GM12878 (cell line): Measurements from ENCODE around the gene SNRNP35. TPM values are rescaled to one million over a fixed set of nuclear protein-coding genes. Genes with fewer than 3 reads are reported as not detected.

Experiments
- ATAC-seq: fragments of 200-7000 bp; cut with Tn5 transposase; 3 replicates; pipeline ENCODE4 v1.9.1; 2020; ENCODE audit warnings: mild to moderate bottlenecking, moderate library complexity
- BruUV-seq: library from RNA; stranded (reverse); fragments of 400-500 nt; replicated peaks from 2 replicates; lab custom pipeline; 2021; lab: Mats Ljungman, UMichigan
- CTCF ChIA-PET: fragments of 300-600 bp; sonication (Branson Sonifier 250); formaldehyde crosslinking; extraction: SDS; loops from one replicate; lab custom pipeline; 2021; ENCODE audit warnings: inconsistent platforms; lab: Yijun Ruan, JAX
- POLR2A ChIA-PET: fragments of 350-600 bp; formaldehyde crosslinking; extraction: SDS; loops from one replicate; lab custom pipeline; 2021; ENCODE audit warnings: inconsistent platforms; lab: Charles Lee
- RAD21 ChIA-PET: fragments of 300-600 bp; sonication (Branson Sonifier 250); formaldehyde crosslinking; loops from one replicate; lab custom pipeline; 2023; ENCODE audit warnings: antibody characterized with exemption; ENCODE audit not compliant: unreplicated experiment; lab: Charles Lee
- SMC1A ChIA-PET: fragments of 300-600 bp; sonication (Branson Sonifier 250); formaldehyde crosslinking; loops from one replicate; lab custom pipeline; 2023; ENCODE audit not compliant: unreplicated experiment, uncharacterized antibody; lab: Charles Lee
- DNase-seq: peaks from one replicate; pipeline ENCODE4 v3.0.0-alpha.2; 2011; ENCODE audit warnings: low read depth, low spot score
- FAIRE-seq: peaks from 3 replicates; lab custom pipeline; 2011; peaks lifted over from hg19 to GRCh38; lab: Jason Lieb, UNC
- H2AFZ ChIP-seq: 2 replicates; pipeline ENCODE4 v1.6.0; 2011; ENCODE audit warnings: low read depth, low read length, control low read depth; ENCODE audit not compliant: control insufficient read depth
- H3K27ac ChIP-seq: 2 replicates; pipeline ENCODE4 v1.5.1; 2011; ENCODE audit warnings: control low read depth; ENCODE audit not compliant: control insufficient read depth, insufficient read depth
- H3K27me3 ChIP-seq, 2 experiments: replicated peaks in 1 of 2; 2 replicates each; pipeline versions ENCODE4 v1.6.0 to v1.6.1; 2011; ENCODE audit warnings: low read length in 1 of 2; ENCODE audit not compliant: control insufficient read depth in 2 of 2, insufficient read depth in 2 of 2
- H3K36me3 ChIP-seq, 2 experiments: 2 replicates each; pipeline ENCODE4 v1.5.1; 2011; ENCODE audit warnings: low read length in 1 of 2; ENCODE audit not compliant: control insufficient read depth in 2 of 2, insufficient read depth in 2 of 2
- H3K4me1 ChIP-seq: 2 replicates; pipeline ENCODE4 v1.6.1; 2011; ENCODE audit warnings: mild to moderate bottlenecking, low read length, moderate library complexity, mixed read lengths; ENCODE audit not compliant: control insufficient read depth, insufficient read depth
- H3K4me2 ChIP-seq: 2 replicates; pipeline ENCODE4 v1.6.0; 2011; ENCODE audit warnings: control low read depth; ENCODE audit not compliant: control insufficient read depth, insufficient read depth
- H3K4me3 ChIP-seq: fragments of 200-600 bp; sonication (generic); 2 replicates; pipeline ENCODE4 v1.5.1; 2016
- H3K79me2 ChIP-seq: 2 replicates; pipeline ENCODE4 v1.6.0; 2011; ENCODE audit warnings: low read length; ENCODE audit not compliant: control insufficient read depth, insufficient read depth
- H3K9ac ChIP-seq: 2 replicates; pipeline ENCODE4 v1.8.0; 2011; ENCODE audit warnings: low read length, control low read depth, mixed read lengths; ENCODE audit not compliant: control insufficient read depth, insufficient read depth
- H3K9me3 ChIP-seq: replicated peaks from 3 replicates; pipeline ENCODE4 v1.5.1; 2011; ENCODE audit warnings: mild to moderate bottlenecking, low read length; ENCODE audit not compliant: control insufficient read depth, insufficient read depth
- H4K20me1 ChIP-seq: 2 replicates; pipeline ENCODE4 v1.6.0; 2011; ENCODE audit not compliant: control insufficient read depth, insufficient read depth
- BCL11A ChIP-seq: IDR thresholded peaks from 2 replicates; pipeline ENCODE4 v1.6.1; 2011; ENCODE audit warnings: low read depth, low read length
- BRCA1 ChIP-seq: IDR thresholded peaks from 2 replicates; pipeline ENCODE4 v1.6.1; 2011; ENCODE audit warnings: low read depth, low read length, improper control_type of control experiment
- E4F1 ChIP-seq: fragments of 450-650 bp; IDR thresholded peaks from 2 replicates; pipeline ENCODE4 v1.6.1; 2018; ENCODE audit warnings: borderline replicate concordance, mild to moderate bottlenecking; ENCODE audit not compliant: partially characterized antibody
- HDAC6 ChIP-seq: fragments of 200-600 bp; sonication (generic); IDR thresholded peaks from one replicate; pipeline ENCODE4 v1.8.0; 2017; ENCODE audit warnings: antibody characterized with exemption; ENCODE audit not compliant: unreplicated experiment
- POU2F2 ChIP-seq: IDR thresholded peaks from 3 replicates; pipeline ENCODE4 v1.6.1; 2011; ENCODE audit warnings: low read depth, mild to moderate bottlenecking, low read length, borderline replicate concordance
- ZNF217 ChIP-seq: fragments of 450-650 bp; IDR thresholded peaks from 2 replicates; pipeline ENCODE4 v1.6.1; 2017; ENCODE audit warnings: antibody characterized with exemption, mild to moderate bottlenecking
- ZNF622 ChIP-seq: fragments of 450-650 bp; IDR thresholded peaks from 2 replicates; pipeline ENCODE4 v1.6.1; 2017; ENCODE audit warnings: mild to moderate bottlenecking, inconsistent platforms
- WGBS: methylation state at CpG from one replicate; pipeline ENCODE4 v1.1.6; 2016; ENCODE audit warnings: low lambda C conversion rate; ENCODE audit not compliant: insufficient replicate concordance, insufficient coverage; ENCODE audit errors: missing lambda C conversion rate; 5-methylcytosine and 5-hydroxymethylcytosine counted together
- in situ Hi-C: fragments of 300-500 bp; cut with MboI; formaldehyde crosslinking; loops from 9 replicates; pipeline ENCODE4 v1.14.3; 2018; ENCODE audit warnings: mixed read lengths
- intact Hi-C: fragments of 100-400 bp; cut with micrococcal nuclease; formaldehyde crosslinking; loops from one replicate; pipeline ENCODE4 v1.14.2; 2022; ENCODE audit not compliant: unreplicated experiment
- polyA plus RNA-seq, 11 experiments: library from polyadenylated mRNA; depleted of rRNA in 4 of 11; unstranded in 6 of 11; stranded (reverse) in 5 of 11; fragments of >200 nt; fragmentation: Nextera tagmentation in 4 of 11; fragmentation: Illumina TruSeq in 1 of 11; extraction: Ambion mirVana in 4 of 11; extraction: Trizol in 1 of 11; gene quantifications; 1 replicate in 1 of 11; 2 replicates in 10 of 11; pipeline versions ENCODE4 v1.2.1 to v1.2.3, GENCODE V29; 2011 to 2016; ENCODE audit warnings: inconsistent platforms in 2 of 11, missing spikeins in 2 of 11, low read depth in 1 of 11
- total RNA-seq, 4 experiments: library from RNA; depleted of rRNA in 3 of 4; stranded (reverse); fragments of >200 nt in 3 of 4; fragmentation: Illumina TruSeq in 1 of 4; extraction: Trizol in 1 of 4; gene quantifications; 2 replicates each; pipeline versions ENCODE4 v1.2.1 to v1.2.3, GENCODE V29; 2013 to 2021
- TF ChIP-seq, protein P1 (sequence below): fragments of 450-650 bp; conservative IDR thresholded peaks from 2 replicates; pipeline ENCODE4 v1.6.1; 2017; ENCODE audit warnings: mild to moderate bottlenecking, moderate library complexity

SNRNP35 gene
- total and polyA plus RNA-seq, 10 of the 15 experiments (the other 5 are each of a cell fraction or from before 2014, with no cell fraction given): 21.6 to 49.6 (median 29.0) TPM

DNA sequence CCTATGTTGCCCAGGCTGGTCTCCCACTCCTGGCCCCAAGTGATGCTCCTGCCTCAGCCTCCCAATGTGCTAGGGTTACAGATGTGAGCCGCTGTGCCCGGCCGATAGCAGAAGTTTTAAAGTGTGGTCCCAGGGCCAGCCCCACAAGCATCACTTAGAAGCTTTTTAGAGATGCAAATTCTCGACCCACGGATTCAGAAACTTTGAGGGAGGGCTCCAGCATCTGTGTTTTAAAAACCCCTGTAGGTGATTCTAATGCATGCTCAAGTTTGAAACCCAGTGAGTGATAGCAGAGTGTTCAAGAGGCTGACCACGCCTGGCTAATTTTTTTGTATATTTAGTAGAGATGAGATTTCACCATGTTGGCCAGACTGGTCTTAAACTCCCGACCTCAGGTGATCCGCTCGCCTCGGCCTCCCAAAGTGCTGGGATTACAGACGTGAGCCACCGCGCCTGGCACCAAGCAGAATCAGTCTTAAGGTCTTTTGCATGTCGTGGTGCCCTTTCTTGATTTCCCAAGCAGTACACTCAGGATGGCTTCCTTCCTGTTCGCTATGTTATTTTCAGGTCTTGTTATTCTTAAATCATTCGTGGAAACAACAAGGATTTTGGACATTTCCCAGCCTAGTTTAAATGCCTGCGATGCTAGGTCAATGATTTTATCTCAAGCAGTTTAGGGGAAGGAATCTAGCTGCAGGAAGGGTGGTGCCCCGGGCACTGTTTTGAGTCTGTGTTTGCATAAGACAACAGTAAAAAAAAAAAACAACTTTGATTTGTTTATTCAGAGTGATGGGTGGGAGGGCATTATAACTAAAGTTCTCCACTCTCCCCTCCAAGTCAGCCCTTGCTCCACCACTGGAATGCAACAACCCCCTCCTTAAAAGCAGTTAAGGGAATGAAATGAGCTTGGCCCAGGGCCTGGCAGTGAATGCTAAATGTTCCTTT lies 12.3 kb upstream of the SNRNP35 start:
- TF ChIP-seq BRCA1: no peak
- peak; percentile 52; the same call in 1 of the 3 replicates for TF ChIP-seq POU2F2
- SMC1A ChIA-PET: interaction anchor here (0.6 to 1.9 kb wide), 7 partner anchors 12 to 22 kb away, joined by 3 to 7 read pairs (median 3); partner anchors contain the start of gene SNRNP35
- Histone ChIP-seq H3K4me2 (peak overlapping the region; percentile 80), H3K27ac (peak overlapping the region; percentile 59), H3K9me3 (no peaks in the 10 kb centered on the region), H2AFZ (peak overlapping the region; percentile 76), H3K4me1 (peaks cover 33% of the 10 kb centered on the region), H3K9ac (peak overlapping the region; percentile 54), H3K79me2 (no peaks in the 10 kb centered on the region; the same call in 1 of the 2 replicates), H3K27me3 (no peaks in the 10 kb centered on the region), H4K20me1 (no peaks in the 10 kb centered on the region), H3K4me3 (peak overlapping the region; percentile 8; the same call in 1 of the 2 replicates), H3K36me3 (no peaks in the 10 kb centered on the region)
- no peak for FAIRE-seq
- no peak for DNase-seq
- ATAC-seq: no peak; the same call in 2 of the 3 replicates
- POLR2A ChIA-PET: interaction anchor here (0.5 to 1.1 kb wide), 4 partner anchors 12 to 612 kb away, joined by 3 to 6 read pairs (median 4); partner anchors contain the start of gene SNRNP35
- RAD21 ChIA-PET: interaction anchor here (0.8 to 1.2 kb wide), 4 partner anchors 10 to 208 kb away, joined by 3 to 4 read pairs (median 4); partner anchors contain the start of gene RILPL2
- 10% methylated on average over 18 of the region's 18 CpGs for WGBS
- intact Hi-C loops: no loop called here
- CTCF ChIA-PET: interaction anchor here (1.0 kb wide), 1 partner anchor 23 kb away, joined by 4 read pairs; no protein-coding TSS in a partner anchor
- in situ Hi-C loops: loop anchor here (25.0 kb wide), 1 partner anchor 1467 kb away; the partner anchor contains the start of gene UBC
- no TSS peak for BruUV-seq

DNA sequence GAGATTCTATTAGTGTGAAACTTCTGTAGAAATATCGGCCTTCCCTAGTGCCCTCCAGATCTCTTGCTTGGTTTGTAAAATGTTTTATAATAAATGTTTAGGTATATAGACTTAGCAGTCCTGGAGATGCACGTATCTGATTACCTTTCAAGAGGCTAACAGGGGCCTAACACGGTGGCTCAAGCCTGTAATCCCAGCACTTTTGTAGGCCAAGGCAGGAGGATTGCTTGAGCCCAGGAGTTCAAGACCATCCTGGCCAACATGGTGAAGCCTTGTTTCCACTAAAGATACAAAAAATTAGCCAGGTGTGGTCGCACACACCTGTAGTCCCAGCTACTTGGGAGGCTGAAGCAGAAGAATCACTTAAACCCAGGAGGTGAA lies 11.6 kb upstream of the SNRNP35 start:
- 63% methylated on average over 4 of the region's 4 CpGs for WGBS
- H3K9ac ChIP-seq: no peak overlapping the region
- DNase-seq: no peak
- no peak overlapping the region for H3K4me3 ChIP-seq
- H3K4me1 ChIP-seq: peaks cover 33% of the 10 kb centered on the region
- SMC1A ChIA-PET: interaction anchor here (0.6 to 0.7 kb wide), 2 partner anchors 12 to 18 kb away, joined by 3 to 4 read pairs; partner anchors contain the start of gene SNRNP35
- H3K9me3 ChIP-seq: no peaks in the 10 kb centered on the region
- no peak for ATAC-seq
- peak overlapping the region; percentile 76; the same call in 1 of the 2 replicates for H2AFZ ChIP-seq
- no peaks in the 10 kb centered on the region for H4K20me1 ChIP-seq
- BruUV-seq: no TSS peak
- FAIRE-seq: no peak
- no peak overlapping the region for H3K27ac ChIP-seq
- POLR2A ChIA-PET: interaction anchor here (0.7 to 1.1 kb wide), 2 partner anchors 11 to 22 kb away, joined by 3 to 4 read pairs; partner anchors contain the start of gene SNRNP35
- no peaks in the 10 kb centered on the region for H3K27me3 ChIP-seq
- no peaks in the 10 kb centered on the region; the same call in 1 of the 2 replicates for H3K79me2 ChIP-seq
- in situ Hi-C loops (loop anchor here (25.0 kb wide), 1 partner anchor 1466 kb away; the partner anchor contains the start of gene UBC), intact Hi-C loops (no loop called here)
- H3K4me2 ChIP-seq: no peak overlapping the region
- CTCF ChIA-PET: interaction anchor here (1.0 kb wide), 1 partner anchor 22 kb away, joined by 4 read pairs; no protein-coding TSS in a partner anchor
- no peaks in the 10 kb centered on the region for H3K36me3 ChIP-seq
- RAD21 ChIA-PET: interaction anchor here (1.2 kb wide), 1 partner anchor 208 kb away, joined by 3 read pairs; no protein-coding TSS in a partner anchor
- TF ChIP-seq HDAC6 (no peak), ZNF622 (no peak), ZNF217 (no peak), BCL11A (no peak), E4F1 (no peak)
- TF ChIP-seq, protein P1, sequence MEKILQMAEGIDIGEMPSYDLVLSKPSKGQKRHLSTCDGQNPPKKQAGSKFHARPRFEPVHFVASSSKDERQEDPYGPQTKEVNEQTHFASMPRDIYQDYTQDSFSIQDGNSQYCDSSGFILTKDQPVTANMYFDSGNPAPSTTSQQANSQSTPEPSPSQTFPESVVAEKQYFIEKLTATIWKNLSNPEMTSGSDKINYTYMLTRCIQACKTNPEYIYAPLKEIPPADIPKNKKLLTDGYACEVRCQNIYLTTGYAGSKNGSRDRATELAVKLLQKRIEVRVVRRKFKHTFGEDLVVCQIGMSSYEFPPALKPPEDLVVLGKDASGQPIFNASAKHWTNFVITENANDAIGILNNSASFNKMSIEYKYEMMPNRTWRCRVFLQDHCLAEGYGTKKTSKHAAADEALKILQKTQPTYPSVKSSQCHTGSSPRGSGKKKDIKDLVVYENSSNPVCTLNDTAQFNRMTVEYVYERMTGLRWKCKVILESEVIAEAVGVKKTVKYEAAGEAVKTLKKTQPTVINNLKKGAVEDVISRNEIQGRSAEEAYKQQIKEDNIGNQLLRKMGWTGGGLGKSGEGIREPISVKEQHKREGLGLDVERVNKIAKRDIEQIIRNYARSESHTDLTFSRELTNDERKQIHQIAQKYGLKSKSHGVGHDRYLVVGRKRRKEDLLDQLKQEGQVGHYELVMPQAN: no peak
